Astrocyte of the spinal cord (primary cell): ENCODE results near the gene RPS27L.

Experiments
- DNase-seq: peaks from one replicate; pipeline ENCODE4 v3.0.0; 2011; ENCODE audit warnings: low read depth, low spot score
- H3K4me3 ChIP-seq: 2 replicates; pipeline ENCODE4 v1.5.1; 2011; ENCODE audit warnings: low read depth, mild to moderate bottlenecking, low read length, moderate library complexity
- in situ Hi-C: cut with HindIII; loops from 2 replicates; pipeline ENCODE4 v1.10.0; 2017; ENCODE audit warnings: low sequenced_read_pairs
- TF ChIP-seq, protein P1 (sequence below): IDR thresholded peaks from 2 replicates; pipeline ENCODE4 v1.5.1; 2012; ENCODE audit warnings: low read depth, mild to moderate bottlenecking, low read length, inconsistent platforms

The RPS27L gene

DNA sequence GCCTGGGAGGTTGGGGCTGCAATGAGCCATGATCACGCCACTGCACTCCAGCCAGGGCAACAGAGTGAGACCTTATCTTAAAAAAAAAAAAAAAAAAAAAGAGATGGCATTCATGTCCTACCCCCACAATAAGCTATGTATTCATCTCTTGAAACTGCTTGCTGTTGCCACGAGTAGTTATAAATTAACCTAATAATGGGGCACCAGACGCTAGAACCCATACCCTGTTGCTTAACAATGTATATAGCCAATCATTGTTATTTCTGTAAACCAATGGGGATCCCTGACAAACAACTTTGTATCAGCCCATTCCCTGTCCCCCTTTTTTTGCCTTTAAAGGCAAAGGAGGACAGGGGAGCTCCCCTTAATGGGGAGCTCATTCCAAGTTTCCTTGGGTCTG lies 38.4 kb downstream of the RPS27L start:
- no peak overlapping the region for H3K4me3 ChIP-seq
- no peak for DNase-seq
- in situ Hi-C loops = no loop called here
- TF ChIP-seq, protein P1, sequence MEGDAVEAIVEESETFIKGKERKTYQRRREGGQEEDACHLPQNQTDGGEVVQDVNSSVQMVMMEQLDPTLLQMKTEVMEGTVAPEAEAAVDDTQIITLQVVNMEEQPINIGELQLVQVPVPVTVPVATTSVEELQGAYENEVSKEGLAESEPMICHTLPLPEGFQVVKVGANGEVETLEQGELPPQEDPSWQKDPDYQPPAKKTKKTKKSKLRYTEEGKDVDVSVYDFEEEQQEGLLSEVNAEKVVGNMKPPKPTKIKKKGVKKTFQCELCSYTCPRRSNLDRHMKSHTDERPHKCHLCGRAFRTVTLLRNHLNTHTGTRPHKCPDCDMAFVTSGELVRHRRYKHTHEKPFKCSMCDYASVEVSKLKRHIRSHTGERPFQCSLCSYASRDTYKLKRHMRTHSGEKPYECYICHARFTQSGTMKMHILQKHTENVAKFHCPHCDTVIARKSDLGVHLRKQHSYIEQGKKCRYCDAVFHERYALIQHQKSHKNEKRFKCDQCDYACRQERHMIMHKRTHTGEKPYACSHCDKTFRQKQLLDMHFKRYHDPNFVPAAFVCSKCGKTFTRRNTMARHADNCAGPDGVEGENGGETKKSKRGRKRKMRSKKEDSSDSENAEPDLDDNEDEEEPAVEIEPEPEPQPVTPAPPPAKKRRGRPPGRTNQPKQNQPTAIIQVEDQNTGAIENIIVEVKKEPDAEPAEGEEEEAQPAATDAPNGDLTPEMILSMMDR = no peak

DNA sequence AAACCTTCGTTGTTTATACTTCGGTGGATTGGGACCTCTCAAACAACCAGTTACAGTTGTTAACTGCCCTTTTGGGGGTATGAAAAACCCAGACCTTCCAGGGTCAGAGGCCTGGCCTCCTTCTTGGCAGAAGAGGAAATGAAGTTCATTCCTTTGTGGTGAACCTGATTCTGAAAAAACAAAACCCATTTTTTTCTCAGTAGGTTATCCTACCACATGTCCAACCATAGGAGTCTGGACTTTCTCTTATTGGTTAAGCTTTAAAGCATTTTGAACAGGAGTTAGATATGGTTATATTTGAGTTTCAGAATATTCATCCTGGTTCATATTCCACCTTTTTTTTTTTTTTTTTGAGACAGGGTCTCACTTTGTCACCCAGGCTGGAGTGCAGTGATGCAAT lies 42.8 kb downstream of the RPS27L start:
- TF ChIP-seq, protein P1 = no peak
- H3K4me3 ChIP-seq = no peak overlapping the region
- in situ Hi-C loops = no loop called here
- DNase-seq = no peak

DNA sequence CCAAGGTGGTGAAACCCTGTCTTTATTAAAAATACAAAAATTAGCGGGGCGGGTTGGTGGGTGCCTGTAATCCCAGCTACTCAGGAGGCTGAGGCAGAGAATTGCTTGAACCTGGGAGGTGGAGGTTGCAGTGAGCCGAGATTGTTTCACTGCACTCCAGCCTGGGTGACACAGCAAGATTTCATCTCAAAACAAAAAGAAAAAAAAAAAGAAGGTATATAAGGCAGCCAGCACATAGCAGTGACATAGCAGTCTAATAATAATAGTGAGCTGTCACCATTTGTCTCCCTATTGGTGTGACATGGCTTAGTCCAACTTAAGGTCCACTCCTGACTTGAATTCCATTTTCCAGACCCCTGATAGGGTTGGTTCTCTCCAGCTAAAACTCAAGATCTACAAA lies 44.4 kb downstream of the RPS27L start:
- in situ Hi-C loops = no loop called here
- no peak for DNase-seq
- TF ChIP-seq, protein P1 = no peak

GRCh38 chr15:63111481-63111880 lies 45.8 kb downstream of the RPS27L start:
- H3K4me3 ChIP-seq = no peak overlapping the region
- in situ Hi-C loops = no loop called here
- TF ChIP-seq, protein P1 = no peak
- no peak for DNase-seq

More for the DNA sequence above, 44.4 kb downstream of the RPS27L start:
- H3K4me3 ChIP-seq = no peak overlapping the region

DNA sequence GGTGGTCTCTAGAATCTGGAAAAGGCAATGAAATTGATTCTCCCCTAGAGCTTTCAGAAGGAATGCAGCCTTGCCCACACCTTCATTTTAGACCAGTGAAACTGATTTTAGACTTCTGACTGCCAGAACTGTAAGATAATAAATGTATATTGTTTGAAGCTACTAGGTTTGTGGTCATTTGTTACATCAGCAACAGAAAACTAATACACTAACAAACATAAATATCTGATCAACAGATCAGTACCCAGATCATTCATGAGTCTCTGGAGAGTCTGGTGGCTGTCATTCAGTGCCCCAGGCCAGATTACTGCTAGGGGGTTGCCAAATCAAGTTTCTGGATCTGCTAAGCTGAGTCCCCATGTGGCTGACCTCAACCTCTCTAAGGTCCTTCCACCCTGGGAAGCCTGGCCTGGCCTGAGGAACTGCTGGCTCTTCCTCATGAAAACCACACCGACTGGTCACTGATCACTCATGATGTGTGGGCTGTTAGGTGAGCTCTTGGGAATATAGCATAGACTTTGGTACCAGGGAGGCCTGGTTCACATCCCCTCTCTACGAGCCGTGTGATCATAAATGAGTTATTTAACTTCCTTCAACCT lies 46.8 kb downstream of the RPS27L start:
- DNase-seq = no peak

GRCh38 chr15:63109920-63110319 lies 47.4 kb downstream of the RPS27L start:
- in situ Hi-C loops = no loop called here

More for the DNA sequence above, 46.8 kb downstream of the RPS27L start:
- TF ChIP-seq, protein P1 = no peak
- in situ Hi-C loops = no loop called here
- H3K4me3 ChIP-seq = no peak overlapping the region

More at GRCh38 chr15:63109920-63110319, 47.4 kb downstream of the RPS27L start:
- no peak for DNase-seq
- no peak overlapping the region for H3K4me3 ChIP-seq
- TF ChIP-seq, protein P1 = no peak
